Gastroesophageal sphincter (tissue), 4 donors: ENCODE measurements around the gene COX6A1. TPM values are rescaled to one million over a fixed set of nuclear protein-coding genes. Genes with fewer than 3 reads are reported as not detected.

Source experiments
- ATAC-seq: fragments of 150-250 bp; one replicate; pipeline ENCODE4 v1.9.1; 2016; ENCODE audit warnings: mild to moderate bottlenecking, moderate library complexity
- H3K27ac ChIP-seq, 4 donors: fragments of 200-600 bp; sonication (generic) in 3 of 4; 1 replicate in 3 of 4; 2 replicates in 1 of 4; pipeline ENCODE4 v1.5.1; 2016 to 2019
- H3K27me3 ChIP-seq: fragments of 200-600 bp; sonication (generic); one replicate; pipeline ENCODE4 v1.5.1; 2019
- H3K36me3 ChIP-seq, 2 donors: fragments of 200-600 bp; sonication (generic); one replicate each; pipeline ENCODE4 v1.5.1; 2019; ENCODE audit warnings: control low read depth in 1 of 2
- H3K4me1 ChIP-seq, 3 donors: fragments of 200-600 bp; sonication (generic); 1 replicate in 2 of 3; 2 replicates in 1 of 3; pipeline ENCODE4 v1.5.1; 2016 to 2019; ENCODE audit warnings: control low read depth in 2 of 3
- H3K4me3 ChIP-seq, 2 donors: fragments of 200-600 bp; sonication (generic); one replicate each; pipeline ENCODE4 v1.5.1; 2019; ENCODE audit warnings: mild to moderate bottlenecking in 1 of 2, moderate library complexity in 1 of 2
- H3K9me3 ChIP-seq, 3 donors: fragments of 200-600 bp; sonication (generic); one replicate each; pipeline ENCODE4 v1.5.1; 2017 to 2019; ENCODE audit warnings: control low read depth in 2 of 3
- EP300 ChIP-seq: sonication (generic); formaldehyde crosslinking; IDR thresholded peaks from one replicate; pipeline ENCODE4 v1.6.1; 2017; ENCODE audit warnings: antibody characterized with exemption, mild to moderate bottlenecking
- POLR2A ChIP-seq, 2 donors: fragments of 450-650 bp; IDR thresholded peaks; one replicate each; pipeline ENCODE4 v1.6.1; 2017; ENCODE audit warnings: antibody characterized with exemption in 2 of 2, mild to moderate bottlenecking in 2 of 2, moderate library complexity in 1 of 2
- POLR2AphosphoS5 ChIP-seq: sonication (generic); formaldehyde crosslinking; IDR thresholded peaks from one replicate; pipeline ENCODE4 v1.6.1; 2017; ENCODE audit warnings: antibody characterized with exemption
- WGBS, 2 donors: methylation state at CpG; one replicate each; pipeline ENCODE4 v1.1.5; 2018; ENCODE audit warnings: low coverage in 1 of 2; 5-methylcytosine and 5-hydroxymethylcytosine counted together
- total RNA-seq, 4 donors: library from RNA; depleted of rRNA; stranded (reverse); fragments of >200 nt; gene quantifications; one replicate each; pipeline ENCODE4 v1.1.0, GENCODE V29; 2016
- TF ChIP-seq, protein P1 (sequence below), 4 experiments: fragments of 200-600 bp in 2 of 4; fragments of 450-650 bp in 2 of 4; sonication (generic) in 1 of 4; IDR thresholded peaks; one replicate each; pipeline ENCODE4 v1.5.1; 2017 to 2019; ENCODE audit warnings: antibody characterized with exemption in 4 of 4, mild to moderate bottlenecking in 2 of 4, moderate library complexity in 2 of 4

The COX6A1 gene
- total RNA-seq, 4 donors from 2014 or later = 424 to 588 (median 522) TPM

DNA sequence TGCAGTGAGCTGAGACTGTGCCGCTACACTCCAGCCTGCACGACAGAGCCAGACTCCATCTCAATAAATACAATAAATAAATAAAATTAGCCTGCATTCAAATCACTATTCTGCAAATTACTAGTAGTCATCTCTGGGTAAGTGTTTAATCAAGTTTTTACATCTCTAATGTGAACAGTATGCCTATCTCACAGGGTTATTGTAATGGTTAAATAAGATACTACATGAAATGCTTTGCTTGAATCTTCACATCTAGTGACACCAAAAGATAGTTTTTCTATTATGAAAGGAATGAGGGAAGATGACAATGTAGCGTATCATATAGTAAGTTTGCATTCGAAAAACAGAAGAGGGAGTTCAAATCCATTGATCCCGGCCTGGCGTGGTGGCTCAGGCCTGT is 29.5 kb downstream of the COX6A1 start:
- no peaks in the 10 kb centered on the region for H3K9me3 ChIP-seq
- no peak overlapping the region for H3K27ac ChIP-seq
- H3K27me3 ChIP-seq = no peaks in the 10 kb centered on the region
- H3K36me3 ChIP-seq = peaks cover 0 to 46% of the 10 kb centered on the region in 2 donors
- TF ChIP-seq, protein P1, sequence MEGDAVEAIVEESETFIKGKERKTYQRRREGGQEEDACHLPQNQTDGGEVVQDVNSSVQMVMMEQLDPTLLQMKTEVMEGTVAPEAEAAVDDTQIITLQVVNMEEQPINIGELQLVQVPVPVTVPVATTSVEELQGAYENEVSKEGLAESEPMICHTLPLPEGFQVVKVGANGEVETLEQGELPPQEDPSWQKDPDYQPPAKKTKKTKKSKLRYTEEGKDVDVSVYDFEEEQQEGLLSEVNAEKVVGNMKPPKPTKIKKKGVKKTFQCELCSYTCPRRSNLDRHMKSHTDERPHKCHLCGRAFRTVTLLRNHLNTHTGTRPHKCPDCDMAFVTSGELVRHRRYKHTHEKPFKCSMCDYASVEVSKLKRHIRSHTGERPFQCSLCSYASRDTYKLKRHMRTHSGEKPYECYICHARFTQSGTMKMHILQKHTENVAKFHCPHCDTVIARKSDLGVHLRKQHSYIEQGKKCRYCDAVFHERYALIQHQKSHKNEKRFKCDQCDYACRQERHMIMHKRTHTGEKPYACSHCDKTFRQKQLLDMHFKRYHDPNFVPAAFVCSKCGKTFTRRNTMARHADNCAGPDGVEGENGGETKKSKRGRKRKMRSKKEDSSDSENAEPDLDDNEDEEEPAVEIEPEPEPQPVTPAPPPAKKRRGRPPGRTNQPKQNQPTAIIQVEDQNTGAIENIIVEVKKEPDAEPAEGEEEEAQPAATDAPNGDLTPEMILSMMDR (IDR thresholded peaks at IDR 0.05) = no peak
- TF ChIP-seq POLR2A (IDR thresholded peaks at IDR 0.05) = no peak
- TF ChIP-seq EP300 = no peak
- TF ChIP-seq POLR2AphosphoS5 = no peak
- ATAC-seq = no peak
- 83 to 93% methylated on average over 5 to 6 of the region's 6 CpGs for WGBS, 2 donors
- H3K4me1 ChIP-seq = peaks cover 0 to 56% (median 25%) of the 10 kb centered on the region in 3 donors
- H3K4me3 ChIP-seq = no peak overlapping the region

DNA sequence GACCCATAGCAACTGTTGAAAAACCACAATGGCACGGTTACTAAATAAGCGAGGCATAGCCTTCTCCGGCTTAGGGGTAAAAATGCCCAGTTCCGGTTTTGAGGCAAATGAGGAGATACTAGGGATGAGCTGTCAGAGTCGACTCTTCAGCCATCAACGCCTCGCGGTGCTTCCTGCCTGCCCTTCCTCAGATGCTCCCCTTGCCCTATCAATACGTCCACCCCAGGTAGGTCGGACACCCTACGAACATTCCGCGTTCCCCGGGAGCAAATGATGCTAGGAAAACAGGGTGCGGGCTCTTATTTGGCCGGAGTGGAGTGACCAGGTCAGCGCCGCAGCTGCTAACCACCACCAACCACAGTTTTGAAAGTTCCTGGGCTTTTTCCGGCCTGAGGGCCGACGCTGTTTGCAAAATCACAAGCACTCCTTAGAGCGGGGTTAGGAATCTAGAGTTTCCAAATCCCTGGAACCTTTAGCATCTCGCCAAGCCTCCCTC is 30.5 kb downstream of the COX6A1 start:
- Histone ChIP-seq H3K9me3 (no peaks in the 10 kb centered on the region), H3K4me1 (peaks cover 0 to 56% (median 25%) of the 10 kb centered on the region in 3 donors), H3K4me3 (peak overlapping the region; percentile 83 to 86), H3K27ac (peak overlapping the region; percentile 82 to 96 (median 92)), H3K36me3 (peaks cover 0 to 36% of the 10 kb centered on the region in 2 donors), H3K27me3 (no peaks in the 10 kb centered on the region)
- TF ChIP-seq POLR2AphosphoS5 (no peak), POLR2A (IDR thresholded peaks at IDR 0.05) (no peak), EP300 (no peak)
- TF ChIP-seq, protein P1 (IDR thresholded peaks at IDR 0.05) = no peak
- 2 to 4% methylated on average over 8 of the region's 23 CpGs for WGBS, 2 donors
- peak; percentile 5 for ATAC-seq

DNA sequence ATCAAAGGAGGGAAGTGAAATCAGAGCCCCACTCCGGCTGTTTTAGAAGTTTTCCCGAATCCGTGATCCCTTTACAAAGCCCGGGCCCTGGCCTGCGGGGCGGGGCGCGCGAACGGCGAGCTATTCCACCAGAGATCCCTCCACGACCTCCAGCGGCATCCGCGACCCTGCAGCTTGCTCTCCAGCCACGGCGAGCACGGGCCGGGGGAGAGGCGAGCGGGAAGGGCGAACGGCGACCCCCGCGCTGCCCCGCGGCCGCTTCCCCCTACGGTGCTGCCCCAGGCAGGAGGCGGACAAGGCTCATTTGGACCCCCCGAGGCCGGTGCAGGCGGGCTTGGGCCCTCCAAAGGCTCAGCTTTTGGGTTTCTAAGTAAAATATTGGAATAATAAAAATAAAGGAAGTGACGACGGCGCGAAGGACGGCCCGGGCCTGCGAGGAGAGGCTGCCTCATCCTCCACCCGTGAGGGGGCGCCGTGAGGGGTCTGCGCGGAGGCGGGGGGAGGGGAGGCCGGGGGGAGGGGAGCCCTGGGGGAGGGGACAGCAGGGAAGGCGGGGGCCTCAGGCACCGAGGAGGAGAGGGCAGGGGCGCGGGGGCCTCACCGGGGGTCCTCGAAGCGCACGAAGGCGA is 31.0 kb downstream of the COX6A1 start:
- WGBS, 2 donors = no CpG with 5 or more reads among the region's 57 CpGs
- Histone ChIP-seq H3K4me3 (peak overlapping the region; percentile 83 to 86), H3K36me3 (peaks cover 0 to 31% of the 10 kb centered on the region in 2 donors), H3K4me1 (peaks cover 0 to 56% (median 25%) of the 10 kb centered on the region in 3 donors), H3K27ac (peak overlapping the region; percentile 82 to 96 (median 92)), H3K9me3 (no peaks in the 10 kb centered on the region), H3K27me3 (no peaks in the 10 kb centered on the region)
- ATAC-seq = peak; percentile 4
- TF ChIP-seq POLR2A (IDR thresholded peaks at IDR 0.05) = no peak
- no peak for TF ChIP-seq EP300
- TF ChIP-seq, protein P1 (IDR thresholded peaks at IDR 0.05) = no peak
- no peak for TF ChIP-seq POLR2AphosphoS5

DNA sequence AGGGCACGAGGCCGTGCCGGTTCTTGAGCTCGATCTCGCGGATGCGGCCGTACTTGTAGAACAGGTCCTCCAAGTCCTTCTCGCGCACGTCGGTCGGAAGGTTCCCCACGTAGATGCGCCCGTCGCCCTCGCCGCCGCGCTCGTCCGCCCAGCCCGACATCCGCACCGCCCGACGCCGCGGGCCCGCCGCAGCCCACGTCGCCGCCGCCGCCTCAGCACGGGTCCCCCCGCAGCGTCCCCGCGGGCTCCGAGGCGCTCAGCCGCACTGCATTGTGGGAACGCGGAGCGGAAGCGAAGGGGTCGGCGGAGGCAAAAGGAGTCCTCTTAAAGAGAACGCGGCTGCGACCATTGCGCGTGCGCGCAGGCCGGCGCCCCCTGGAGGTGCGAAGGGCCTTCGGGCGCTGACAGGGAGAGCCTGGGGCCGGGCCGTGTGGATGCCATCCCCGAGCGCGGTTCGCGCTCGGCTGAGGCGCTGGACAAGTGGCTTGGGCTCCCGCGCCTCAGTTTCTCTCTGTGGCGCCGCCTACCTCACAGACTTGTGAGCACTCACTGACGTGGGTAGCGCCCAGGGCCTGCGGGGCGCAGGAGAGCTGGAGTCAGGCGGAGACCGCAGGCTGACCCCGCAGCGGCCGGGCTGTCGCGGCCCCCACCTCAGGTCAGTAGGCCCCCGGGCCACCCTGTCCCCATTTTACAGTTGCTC is 31.7 kb downstream of the COX6A1 start, which contains the start of gene SRSF9:
Gene SRSF9 (minus strand): TSS at position 299 of the 700 bp plus-strand sequence. CDS start 139 bp downstream, at position 160.
- no peaks in the 10 kb centered on the region for H3K9me3 ChIP-seq
- peaks cover 0 to 56% (median 25%) of the 10 kb centered on the region in 3 donors for H3K4me1 ChIP-seq
- peak; percentile 96 for ATAC-seq
- H3K4me3 ChIP-seq = peak within 1 kb of the TSS; percentile 83 to 86
- H3K27me3 ChIP-seq = no peaks in the 10 kb centered on the region
- WGBS, 2 donors = no CpG with 5 or more reads among the region's 88 CpGs
- H3K27ac ChIP-seq = peak within 1 kb of the TSS; percentile 82 to 96 (median 92)
- peaks cover 0 to 24% of the 10 kb centered on the region in 2 donors for H3K36me3 ChIP-seq
- TF ChIP-seq, protein P1 (IDR thresholded peaks at IDR 0.05) = peak; percentile 86 to 94 (median 91)
- TF ChIP-seq EP300 (no peak), POLR2A (IDR thresholded peaks at IDR 0.05) (peak; percentile 73 to 81), POLR2AphosphoS5 (peak; percentile 85)
